GM18519 (cell line): ENCODE measurements around the gene WNT7B.

Experiments used
- ATAC-seq: cut with Tn5 transposase; IDR thresholded peaks from one replicate; pipeline ENCODE4 v1.9.1; 2021; ENCODE audit warnings: mild to moderate bottlenecking, moderate library complexity; ENCODE audit not compliant: unreplicated experiment, low FRiP score

The WNT7B gene

DNA sequence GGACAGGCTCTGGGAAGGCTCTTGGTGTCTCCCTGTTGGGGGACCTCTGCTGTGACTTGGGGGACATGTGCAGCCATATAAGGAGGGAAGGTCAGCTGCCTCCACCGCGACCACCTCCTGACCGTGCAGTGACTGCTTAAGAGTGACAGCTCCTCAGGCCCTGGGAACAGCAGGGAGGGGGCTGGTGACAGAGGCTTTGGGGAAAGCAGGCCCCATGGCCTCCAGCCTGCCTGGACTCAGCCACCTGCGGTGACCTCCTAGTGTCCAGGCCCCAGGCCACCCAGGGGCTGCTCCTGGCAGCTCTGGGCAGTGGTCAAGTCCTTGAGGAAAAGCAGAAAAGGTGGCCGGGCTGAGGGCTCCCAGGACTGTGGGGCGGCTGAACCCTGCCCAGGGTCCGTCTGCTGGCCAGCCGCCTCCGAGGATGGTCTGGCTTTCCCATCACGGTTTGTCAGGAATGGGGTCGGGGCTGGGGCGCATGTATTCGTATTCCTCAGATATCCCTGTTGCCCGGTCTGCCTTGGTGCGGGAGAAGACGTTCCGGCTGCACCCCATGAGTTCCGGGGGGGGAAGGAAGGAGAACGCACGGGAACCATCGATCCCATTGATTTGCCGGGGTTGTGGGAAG lies 96.8 kb downstream of the WNT7B start:
- no peak for ATAC-seq

DNA sequence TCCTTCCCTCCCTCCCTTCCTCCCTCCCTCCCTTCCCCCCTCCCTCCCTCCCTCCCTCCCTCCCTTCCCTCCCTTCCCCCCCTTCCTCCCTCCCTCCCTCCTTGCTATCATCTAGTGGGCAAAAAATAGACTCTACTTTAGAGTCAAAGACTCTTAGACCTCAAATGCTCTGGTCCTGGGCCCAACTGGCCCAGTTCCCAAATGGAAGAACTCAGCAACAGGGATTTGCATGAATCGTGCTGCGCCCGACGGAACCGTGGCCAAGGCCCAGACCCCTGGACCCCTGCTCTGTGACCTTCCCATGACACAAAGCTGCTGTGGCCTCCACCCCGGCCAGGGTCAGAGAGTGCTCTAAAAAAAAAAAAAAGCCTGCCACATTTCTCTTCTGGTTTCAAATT lies 97.4 kb downstream of the WNT7B start:
- no peak for ATAC-seq

DNA sequence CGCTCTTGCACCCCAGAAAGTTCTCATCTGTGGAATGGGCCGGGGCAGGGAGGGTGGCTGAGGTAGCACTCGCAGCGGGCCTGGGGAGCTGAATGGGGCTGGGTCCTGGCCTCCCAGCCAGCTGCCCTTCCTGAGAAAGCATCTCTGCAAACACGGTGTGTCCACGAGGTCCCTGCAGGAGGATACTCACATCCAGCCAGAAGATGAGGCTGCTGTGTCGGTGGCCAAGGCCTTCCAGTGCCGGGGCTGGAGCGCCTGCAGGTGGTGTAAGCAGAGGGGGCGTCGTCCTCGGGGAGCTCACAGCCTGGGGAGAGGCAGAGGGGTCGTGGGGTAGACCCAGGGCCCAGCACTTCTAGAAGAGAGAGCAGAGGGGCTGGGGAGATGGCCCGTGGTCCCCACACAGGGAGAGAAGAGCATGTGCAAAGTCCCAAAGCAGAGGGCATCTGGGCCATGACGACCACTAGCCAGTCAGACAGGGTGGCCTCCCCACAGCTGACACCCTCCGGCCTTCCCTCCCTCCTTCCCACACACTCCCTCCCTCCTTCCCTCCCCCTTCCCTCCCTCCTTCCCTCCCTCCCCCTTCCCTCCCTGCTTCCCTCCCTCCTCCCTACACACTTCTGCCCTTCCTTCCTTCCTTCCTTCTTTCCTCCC lies 97.9 kb downstream of the WNT7B start:
- ATAC-seq = no peak

DNA sequence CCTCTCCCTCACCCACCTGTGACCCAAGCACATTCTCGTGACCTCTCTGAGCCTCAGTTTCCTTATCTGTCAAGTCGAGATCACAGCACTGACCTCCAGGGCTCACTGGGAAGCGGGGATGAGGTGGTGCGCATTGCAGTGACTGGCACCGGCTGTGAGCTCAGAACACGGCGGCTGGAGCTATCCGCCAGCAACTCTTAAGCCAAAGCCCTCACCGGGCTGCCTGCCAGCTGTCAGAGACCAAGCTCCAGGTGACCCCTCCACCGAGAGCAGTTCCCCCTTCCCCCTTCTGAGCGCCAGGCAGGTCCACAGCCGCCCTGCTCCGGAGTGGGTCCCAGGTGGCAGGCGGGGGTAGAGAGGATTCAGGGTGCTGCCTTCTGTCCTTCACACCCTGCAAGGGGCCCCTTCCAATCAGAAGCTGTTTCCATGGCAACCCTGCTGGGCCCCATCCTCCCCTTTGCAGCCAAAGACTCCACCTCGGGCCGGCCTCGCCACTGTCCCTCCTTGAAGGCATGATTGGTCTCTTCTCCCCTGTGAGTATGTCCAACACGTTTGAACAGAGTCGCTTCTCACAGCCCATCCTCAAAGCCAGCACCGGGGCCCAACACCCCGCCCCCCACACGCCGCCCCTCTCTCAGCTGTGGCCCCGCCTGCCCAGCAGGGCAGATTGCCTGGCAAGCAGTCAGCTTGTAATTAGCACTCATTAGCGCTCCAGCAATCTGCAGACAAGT lies 98.7 kb downstream of the WNT7B start:
- no peak for ATAC-seq

DNA sequence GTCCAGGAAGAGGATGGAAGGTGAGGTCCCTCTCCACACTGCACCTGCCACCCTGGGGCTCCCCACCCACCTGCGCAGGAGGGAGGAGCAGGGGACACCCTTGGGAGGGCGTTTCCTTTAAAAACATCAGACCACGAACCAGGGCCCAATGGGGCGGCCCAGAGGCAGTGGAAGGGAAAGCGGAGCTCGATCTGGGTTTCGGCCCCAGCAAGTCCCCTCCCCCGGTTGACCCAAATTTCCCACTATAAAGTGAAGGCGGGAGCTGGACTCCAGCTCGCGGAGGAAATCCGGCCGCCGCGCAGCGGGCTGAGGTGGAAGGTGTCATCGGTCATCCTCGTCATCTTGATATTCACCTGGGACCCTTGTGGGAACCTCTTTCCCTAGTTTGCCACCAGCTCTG lies 99.3 kb downstream of the WNT7B start:
- no peak for ATAC-seq

DNA sequence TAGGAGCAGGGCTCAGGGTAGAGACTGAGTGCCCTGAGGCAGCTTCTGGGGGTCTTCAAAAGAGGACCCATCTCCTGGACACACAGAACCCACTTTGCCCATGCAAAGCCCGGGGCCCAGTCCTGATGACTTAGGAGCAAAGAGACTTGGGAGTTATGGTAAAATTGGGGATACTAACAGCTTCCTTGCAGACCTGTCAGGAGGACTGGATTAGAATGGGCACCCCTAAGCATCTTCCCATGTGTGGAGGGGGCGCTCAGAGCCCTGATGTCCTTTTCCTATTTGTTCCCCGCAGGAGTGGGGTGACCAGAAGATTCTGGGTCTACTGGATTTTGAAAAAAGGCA lies 100.0 kb downstream of the WNT7B start:
- no peak for ATAC-seq

DNA sequence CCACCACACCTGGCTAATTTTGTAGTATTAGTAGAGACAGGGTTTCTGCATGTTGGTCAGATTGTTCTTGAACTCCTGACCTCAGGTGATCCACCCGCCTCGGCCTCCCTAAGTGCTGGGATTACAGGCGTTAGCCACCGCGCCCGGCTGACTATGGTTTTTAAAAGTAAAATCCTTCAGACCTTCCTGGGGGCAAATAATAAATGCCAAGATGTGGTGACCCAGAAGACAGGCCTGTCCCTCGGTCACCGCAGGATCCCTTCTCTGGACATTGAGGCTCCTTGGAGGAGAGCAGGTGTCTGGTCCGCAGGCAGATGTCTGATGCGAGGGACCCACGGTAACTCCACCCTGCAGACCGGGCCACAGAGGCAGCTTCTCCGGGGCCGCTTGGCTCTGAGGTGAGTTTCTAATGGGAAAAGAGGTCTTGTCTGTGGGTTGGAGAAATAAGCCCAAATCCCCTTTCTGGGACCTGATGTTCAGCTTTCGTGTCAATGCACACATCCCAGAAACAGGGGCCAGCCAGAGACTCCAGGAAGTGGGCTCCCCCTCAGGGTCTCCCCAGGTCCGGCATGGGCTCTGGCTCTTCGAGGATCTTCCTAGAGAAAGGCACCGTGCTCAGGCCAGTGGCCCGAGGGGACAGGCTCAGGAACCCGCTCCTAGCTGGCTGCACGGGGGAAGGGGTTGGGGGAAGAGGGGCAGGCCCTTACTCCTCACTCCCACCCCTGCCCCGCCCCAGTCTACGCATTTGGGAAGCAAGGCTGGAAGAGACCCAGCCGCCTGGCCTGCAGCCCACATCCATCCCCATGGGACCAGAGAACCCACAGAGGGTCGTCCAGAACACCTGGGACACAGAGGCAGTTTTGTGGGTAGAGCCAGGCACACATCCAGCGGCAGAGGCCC lies 100.6 kb downstream of the WNT7B start:
- no peak for ATAC-seq

DNA sequence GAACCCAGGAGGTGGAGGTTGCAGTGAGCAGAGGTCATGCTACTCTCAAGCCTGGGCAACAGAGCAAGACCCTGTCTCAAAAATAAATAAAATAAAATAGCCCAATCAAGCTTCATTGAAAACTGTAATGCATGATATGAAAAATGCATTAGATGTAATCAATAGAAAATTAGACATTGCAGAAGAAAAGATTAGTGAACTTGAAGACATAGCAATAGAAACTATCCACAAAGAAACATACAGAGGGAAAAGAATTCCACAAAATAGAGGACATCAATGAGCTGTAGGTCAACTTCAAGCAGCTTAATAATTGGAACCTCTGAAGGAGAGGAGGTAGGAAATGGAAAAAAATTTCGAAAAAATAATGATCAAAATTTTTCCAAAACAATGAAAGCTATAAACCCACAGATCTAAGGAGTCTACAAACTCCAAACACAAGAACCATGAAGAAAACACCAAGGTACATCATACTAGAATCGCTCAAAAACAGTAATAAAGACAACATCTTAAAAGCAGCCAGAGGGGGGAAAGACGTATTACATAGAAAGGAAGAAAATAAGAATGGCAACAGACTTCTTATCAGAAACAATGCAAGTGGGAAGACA lies 104.2 kb downstream of the WNT7B start:
- ATAC-seq = no peak

DNA sequence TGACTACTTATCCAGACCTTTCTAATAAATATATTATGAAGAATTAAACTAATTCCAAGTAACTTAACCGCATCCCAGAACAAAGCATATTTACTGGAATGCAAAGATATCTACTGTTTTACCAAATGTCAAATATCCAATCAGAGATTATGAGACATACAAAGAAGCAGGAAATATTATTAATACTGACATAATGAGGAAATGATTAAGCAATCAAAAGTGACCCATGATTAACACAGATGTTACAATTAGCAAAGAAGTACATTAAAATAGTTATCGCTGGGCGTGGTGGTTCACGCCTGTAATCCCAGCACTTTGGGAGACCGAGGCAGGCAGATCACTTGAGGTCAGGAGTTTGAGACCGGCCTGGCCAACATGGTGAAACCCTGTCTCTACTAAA lies 105.2 kb downstream of the WNT7B start:
- ATAC-seq = no peak
